GM19023 (cell line): ENCODE data around the gene TAF13.

Experiments
- ATAC-seq: cut with Tn5 transposase; IDR thresholded peaks from one replicate; pipeline ENCODE4 v1.9.1; 2021; ENCODE audit warnings: mild to moderate bottlenecking, moderate library complexity; ENCODE audit not compliant: unreplicated experiment

TAF13 gene

DNA sequence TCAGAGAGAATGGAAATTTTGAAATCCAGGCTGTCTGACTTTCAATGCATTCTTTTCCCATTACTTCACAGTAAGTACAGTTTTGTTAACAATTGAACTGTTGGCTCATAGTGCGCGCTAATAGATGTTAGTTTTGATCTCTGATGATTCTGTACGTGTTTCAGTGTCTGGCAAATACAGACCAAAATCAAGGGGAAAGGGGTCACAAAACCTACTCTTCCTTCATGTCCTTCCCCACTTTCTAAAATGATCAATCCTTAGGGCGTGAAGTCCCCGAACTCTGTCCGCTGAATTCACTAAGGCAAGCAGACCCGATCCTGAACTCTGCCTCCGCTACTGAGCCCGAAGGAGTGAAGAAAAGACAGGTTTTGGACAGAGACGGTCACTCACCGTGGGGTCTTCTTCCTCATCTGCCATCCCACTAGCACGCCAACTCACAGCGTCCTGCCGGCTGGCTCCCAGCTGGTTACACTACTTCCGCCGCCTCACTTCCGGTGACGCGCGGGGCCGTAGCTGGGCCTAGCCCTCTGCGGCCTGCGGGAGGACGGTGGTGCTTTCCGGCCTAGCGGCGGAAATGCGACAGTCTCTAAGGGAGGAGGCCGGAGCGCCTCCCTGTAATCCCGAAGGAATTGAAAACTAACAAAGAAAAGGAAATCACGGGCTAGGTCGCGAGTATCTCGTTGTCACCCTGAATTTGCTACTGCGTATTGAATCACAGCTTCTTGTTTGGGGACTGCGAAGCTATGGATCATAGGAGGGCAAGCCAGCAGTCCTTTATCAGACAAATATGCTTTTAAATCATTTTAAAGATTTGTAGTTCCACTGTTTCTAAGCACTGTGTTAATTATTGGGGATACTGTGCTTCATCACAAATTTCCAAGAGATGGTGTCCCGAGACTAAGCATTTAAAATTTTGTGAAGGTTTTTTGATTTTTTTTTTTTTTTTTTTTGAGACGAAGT, at the start of gene TAF13:
Gene TAF13, minus strand, starts transcription at position 473 of the 960 bp plus-strand sequence. Its CDS starts 56 bp downstream, at position 417.
- ATAC-seq = peak; percentile 100

GRCh38 chr1:109120356-109120755, 44.6 kb upstream of the TAF13 start:
- no peak for ATAC-seq

DNA sequence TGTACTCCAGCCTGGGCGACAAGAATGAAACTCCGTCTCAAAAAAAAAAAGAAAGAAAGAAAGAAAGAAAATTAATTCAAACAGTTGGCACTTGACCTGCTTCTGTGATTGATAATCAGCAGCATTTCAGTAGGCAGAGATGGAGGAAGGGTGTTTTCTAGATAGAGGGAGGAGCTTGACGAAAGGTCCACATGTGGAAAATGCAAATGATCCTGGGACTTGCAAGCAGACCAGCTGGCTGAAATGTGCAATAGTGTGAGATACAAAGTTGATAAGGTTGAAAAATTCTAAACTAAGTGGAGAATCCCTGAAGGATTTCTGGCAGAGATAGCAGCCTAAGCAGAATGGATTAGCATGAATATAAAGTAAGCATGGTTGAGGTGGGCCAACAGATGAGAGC, 42.3 kb upstream of the TAF13 start:
- ATAC-seq = no peak

GRCh38 chr1:109116286-109116685, 40.5 kb upstream of the TAF13 start:
- ATAC-seq = no peak

GRCh38 chr1:109115685-109116084, 39.9 kb upstream of the TAF13 start:
- no peak for ATAC-seq

- ATAC-seq = no peak
Measured at GRCh38 chr1:109114342-109114674, 38.5 kb upstream of the TAF13 start.

DNA sequence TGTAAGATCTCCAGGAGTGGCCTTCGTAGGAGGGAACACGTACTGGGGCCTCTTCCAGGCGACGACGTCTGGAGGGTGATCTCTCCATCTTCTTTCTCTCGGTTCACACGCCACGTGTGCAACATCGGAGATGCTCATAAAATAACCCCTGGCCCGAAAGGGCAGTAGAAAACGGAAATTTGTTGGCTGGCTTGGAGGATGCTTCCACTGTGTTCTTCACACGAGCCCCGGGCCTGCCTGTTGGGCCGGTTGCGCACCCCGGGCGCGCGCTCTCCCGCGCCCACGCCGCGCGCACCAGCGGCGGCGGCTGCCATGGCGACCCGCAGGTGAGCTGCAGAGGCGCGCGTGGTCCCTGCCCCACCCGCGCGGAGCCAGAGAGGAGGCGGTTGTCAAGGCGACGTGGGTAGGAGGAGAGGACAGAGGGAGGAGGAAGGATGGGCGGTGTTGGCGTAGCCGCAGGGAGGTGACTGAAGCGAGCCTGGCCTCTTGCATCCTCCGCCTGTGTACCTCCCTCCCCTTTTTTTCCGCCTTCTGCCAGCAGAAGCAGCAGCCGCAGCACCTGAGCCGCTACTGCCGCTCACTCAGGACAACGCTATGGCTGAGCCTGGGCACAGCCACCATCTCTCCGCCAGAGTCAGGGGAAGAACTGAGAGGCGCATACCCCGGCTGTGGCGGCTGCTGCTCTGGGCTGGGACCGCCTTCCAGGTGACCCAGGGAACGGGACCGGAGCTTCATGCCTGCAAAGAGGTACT, 38.0 kb upstream of the TAF13 start, which contains the start of gene ELAPOR1:
Gene ELAPOR1, plus strand, starts transcription at position 526 of the 752 bp plus-strand sequence. Its CDS starts 69 bp downstream, at position 595.
- ATAC-seq = peak; percentile 48

DNA sequence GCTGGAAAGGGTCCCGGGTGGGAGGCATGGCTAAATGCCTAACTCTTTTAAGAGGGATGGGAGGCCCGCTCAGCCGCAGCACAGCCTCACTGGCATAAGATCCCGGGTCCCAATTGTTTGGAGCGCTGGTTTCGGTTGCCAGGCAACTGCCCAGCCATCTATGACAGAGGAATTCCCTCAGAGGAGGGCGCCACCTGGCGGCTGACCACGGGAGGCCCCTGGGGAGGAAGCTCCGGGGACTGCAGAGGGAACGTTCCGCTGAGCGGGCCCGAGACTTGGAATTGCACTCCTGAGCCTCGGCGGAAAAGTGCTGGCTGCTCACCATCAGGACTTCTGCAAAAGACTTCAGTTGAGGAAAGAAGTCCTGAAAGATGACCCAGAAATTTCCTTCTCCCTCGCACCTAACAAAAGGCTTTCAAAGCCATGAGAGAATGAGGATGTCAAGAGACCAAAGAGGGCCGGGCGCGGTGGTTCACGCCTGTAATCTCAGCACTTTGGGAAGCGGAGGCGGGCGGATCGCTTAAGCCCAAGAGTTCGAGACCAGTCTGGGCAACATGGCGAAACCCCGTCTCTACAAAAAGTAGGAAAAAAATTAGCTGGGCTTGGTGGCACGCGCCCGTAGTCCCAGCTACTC, 37.0 kb upstream of the TAF13 start:
- ATAC-seq = peak; percentile 60

- peak; percentile 40 for ATAC-seq
Measured at GRCh38 chr1:109112056-109112651, 36.4 kb upstream of the TAF13 start.

DNA sequence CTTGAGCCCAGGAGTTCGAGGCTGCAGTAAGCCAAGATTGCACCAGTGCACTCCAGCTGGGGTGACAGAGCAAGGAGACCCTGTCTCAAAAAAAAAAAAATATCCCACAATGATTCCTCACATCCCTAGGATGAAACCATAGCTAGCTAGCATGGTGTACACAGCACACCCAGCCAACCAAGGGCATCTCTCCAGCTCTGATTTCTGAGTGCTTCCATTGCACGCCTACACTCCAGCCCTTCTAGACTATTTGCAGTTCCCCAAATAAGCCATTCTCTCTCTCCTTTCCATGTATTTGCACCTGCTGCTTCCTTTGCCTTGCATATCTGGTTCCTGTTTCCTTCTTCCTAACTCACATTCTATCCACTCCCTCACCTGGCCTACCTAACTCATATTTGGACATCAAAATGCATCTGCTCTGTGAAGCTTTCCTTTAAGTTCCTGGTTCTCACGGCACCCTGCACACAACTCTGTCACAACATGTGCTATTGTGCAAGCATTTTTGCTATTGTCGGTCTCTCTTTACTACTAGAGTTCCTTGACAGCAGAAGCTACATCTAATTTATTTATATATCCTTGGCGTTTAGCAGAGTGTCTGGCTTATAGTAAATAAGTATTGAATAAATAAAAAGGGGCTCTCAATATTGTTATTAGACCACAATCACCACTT, 35.7 kb upstream of the TAF13 start:
- no peak for ATAC-seq

DNA sequence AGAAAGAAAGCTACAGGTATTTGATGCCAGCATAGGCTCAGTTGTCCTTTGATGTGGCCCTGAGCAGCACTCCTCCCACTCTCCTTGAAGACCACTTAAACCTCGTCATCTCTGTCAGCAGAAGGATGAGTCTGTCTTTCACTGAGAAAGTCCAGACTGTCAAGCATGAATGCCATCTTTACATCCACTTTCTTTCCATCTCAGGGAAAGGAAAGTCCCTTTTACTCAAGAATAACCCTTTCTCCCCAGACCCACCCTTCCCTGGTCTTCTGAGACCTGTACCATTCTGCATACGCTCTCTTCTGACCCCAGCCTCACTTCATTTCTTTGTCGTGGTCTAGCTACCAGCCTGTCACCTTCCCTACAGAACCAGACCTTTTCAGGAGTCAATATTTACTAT, 34.1 kb upstream of the TAF13 start:
- no peak for ATAC-seq

DNA sequence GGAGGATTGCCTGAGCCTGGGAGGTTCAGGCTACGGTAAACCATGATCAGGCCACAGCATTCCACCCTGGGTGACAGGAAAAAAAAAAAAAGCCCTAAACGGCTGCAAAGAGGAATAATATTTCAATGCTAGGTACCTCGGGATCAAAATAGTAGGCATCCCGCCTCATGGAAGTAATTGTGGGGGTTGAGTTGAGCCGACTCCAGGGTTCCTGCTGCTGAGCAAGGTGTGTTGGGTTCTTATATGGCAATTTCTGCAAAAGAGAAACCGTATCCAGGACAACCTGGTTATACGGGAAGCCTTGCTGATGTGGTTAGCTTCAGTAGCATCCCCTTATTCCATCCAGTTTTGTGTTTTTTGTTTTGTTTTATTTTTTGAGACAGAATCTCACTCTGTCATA, 32.0 kb upstream of the TAF13 start:
- no peak for ATAC-seq

DNA sequence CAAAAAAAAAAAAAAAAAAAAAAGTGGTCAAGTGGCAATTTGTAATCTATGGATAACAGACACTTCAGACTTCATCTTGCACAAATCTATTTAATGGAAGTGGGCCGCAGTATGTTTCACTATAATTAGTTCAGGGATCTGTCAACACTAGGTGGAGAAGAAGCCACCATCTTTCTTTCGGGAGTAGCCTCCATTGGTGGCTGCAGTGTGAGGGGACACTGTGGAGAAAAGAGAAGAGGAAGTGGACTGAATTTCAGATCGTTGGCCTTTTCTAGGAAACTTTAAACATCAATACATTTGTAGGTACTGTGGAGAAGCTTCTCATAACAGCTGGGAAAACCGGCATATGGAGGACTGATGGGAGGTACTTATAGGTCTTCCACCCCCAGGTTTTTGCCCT, 30.1 kb upstream of the TAF13 start:
- no peak for ATAC-seq

- no peak for ATAC-seq
Measured at GRCh38 chr1:109104364-109105151, 28.8 kb upstream of the TAF13 start.

DNA sequence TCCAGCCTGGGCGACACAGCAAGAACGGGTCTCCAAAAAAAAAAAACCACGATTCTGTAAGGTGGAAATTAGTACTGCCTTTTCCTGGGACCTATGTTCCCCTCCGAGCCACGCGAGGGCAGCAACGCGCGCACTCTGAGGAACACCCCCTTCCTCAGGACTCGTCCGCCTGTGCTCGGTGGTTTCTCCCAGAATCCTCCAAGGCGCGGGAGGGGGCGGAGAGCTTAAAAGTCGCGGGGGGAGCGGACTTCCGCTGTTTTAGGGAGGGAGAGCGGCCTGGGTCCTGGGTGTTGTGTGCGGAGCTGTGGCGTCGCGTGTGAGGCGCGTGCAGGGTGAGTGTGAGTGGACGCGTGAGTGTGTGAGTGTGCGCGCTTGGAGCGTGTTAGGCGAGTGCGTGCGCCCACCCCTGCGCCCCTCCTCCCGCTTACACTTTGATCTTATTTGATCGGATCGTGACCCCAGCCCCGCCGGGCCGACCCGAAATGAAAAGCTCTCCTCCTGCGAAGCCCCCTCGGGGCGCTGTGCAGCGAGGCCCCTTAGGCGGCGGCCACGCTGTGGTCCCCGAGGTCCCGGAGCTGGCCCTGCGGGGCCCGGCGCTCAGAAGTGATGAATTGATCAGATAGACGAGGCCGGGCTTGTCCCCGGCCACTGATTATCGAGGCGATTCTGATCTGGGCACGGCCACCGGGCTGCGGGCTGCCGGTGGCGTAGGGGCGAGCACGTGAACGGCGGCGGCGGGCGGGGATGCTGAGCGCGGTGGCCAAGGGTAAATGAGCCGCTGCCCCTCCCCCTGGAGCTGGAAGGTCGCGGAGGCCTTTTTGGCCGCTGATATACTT, 24.4 kb upstream of the TAF13 start:
- ATAC-seq = peak; percentile 84

DNA sequence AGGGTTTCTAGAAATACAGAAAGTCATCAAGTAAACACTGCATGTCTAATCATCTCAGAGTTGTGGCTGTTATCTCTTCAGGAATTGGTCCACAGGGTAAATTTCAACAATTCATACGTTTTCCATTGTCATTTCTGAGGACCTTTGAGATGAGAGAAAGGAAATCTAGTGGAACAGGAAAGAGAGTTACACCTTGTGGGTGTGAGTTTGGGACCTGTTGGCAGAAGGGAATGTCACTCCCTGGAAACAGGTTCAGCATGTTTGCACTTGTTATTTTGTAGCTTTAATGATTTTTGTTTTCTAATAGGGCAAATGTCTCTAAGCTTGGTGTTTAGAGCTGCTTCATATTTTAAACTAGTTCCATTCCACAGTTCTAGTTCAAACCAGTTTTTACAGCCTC, 20.3 kb upstream of the TAF13 start:
- no peak for ATAC-seq

GRCh38 chr1:109095631-109096030, 19.8 kb upstream of the TAF13 start:
- ATAC-seq = no peak

DNA sequence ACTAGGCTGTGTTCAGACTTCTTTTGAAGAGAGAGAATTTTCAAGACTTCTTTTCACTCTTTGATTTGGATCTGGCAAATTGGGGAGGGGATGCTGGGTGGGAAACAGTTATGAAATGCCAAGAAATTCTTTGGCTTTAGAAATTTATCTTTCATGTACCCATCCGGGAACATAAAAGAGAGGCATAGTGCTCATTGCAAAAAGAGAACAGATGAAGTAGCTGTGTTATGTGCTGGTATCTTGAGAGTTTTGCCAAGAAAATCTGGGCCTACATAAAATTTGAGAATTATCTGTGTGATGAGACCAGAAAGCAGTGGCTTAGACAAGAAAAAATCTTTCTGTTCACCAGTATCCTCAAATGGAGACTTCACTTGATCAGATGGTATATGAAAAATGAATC, 19.1 kb upstream of the TAF13 start:
- no peak for ATAC-seq

- no peak for ATAC-seq
Measured at GRCh38 chr1:109094377-109094803, 18.6 kb upstream of the TAF13 start.
